Activated CD8-positive, alpha-beta memory T cell treated with anti-CD3 and anti-CD28 coated beads, Interleukin-2, amount 50 U/mL, for 24 hours (primary cell): ENCODE measurements around the gene ATP6V0B.

Source experiments
- DNase-seq: peaks from one replicate; pipeline ENCODE4 v3.0.0-alpha.2; 2020; ENCODE audit errors: extremely low read depth

ATP6V0B gene

DNA sequence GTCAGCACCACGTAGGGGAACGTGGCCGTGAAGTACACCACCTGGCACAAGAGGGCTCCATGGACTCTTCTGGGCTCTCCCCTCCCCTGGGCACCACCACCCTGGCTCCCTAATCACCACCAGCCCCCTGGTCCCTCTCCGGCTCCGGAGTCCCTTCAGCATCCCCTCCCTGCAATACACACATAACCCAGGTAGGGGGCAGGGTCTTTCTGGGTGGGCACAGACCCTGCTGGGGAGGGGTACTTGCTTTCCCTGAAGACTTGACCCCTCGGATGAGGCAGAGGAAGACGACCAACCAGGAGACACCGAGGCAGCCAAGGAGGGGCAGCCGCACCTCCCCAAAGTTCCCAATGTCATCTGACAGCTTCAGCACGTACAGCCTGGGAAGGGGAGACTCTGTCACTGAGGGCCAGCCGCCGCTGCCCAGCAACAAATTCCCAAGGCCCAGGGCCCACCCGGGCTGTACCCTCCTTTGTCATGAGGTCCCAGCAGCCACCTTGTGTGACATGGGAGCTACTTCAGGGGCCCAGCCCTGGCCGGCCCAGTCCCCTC is 27.9 kb downstream of the ATP6V0B start:
- no peak for DNase-seq

DNA sequence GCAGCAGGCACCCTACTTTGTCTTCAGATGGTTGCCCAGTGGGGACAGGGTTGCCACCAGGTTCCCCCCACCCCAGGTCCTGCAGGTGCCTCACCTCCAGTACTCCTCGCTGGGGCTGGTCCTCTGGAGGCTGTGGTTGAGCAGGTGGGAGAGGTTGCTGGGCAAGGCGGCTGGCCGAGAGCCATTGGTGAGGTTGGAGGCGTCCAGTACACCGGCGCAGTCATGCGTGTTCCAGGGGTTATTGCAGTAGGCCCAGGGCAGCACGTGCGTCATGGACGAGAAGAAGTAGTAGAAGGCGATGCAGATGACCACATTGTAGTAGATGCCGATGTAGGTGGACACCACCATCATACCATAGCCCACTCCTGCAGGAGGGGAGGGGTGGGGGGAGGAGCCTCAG is 33.5 kb downstream of the ATP6V0B start:
- DNase-seq = no peak

DNA sequence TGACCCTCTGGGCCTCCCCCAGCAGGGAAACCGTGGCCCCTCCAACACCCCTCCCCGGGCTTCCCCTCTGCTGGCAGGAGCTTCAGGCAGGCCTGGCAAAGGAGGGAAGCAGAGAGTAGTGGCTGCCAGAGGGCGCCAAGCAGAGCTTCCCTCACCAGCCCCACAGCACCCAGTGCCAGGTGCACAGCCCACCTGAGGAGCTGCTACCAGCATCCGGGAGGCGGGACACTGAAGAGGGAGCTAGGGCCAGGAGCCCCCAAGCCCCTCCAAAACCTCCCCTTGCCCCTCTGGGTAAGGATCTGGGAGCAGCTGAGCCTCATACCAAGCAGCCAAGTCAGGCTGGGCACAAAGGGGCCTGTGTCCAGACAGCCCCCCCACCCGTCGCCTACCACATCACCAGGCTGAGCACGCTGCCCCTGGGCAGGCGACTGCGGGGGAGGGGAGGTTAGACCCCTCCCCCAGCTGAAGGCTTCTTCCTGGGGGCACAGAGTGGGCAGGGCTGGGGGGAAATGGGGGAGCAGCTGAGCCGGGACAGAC is 36.2 kb downstream of the ATP6V0B start:
- no peak for DNase-seq

GRCh38 chr1:44012404-44012803 is 37.6 kb downstream of the ATP6V0B start:
- no peak for DNase-seq

- DNase-seq = no peak
These were observed 38.3 kb downstream of the ATP6V0B start for GRCh38 chr1:44012941-44013609.

DNA sequence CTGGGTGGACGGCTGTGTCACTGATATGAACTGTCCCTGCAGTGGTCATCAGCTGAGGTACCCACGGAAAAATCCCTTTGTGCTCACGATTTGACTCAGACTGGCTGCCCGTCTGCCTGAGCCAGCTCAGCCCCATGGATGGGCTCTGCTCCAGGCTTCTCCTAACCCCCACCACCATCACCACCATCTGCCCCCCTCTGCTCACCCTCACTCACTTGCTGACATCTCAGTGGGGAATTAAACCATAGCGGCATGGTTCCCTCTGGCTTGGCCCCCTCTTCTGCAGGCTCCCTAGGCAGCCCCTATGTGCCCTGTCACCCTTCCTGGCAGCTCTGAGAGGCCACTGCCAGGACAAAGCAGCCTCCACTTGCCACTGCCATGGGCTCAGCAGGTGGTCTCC is 39.2 kb downstream of the ATP6V0B start:
- no peak for DNase-seq

- no peak for DNase-seq
These were observed 39.8 kb downstream of the ATP6V0B start for GRCh38 chr1:44014365-44015104.

DNA sequence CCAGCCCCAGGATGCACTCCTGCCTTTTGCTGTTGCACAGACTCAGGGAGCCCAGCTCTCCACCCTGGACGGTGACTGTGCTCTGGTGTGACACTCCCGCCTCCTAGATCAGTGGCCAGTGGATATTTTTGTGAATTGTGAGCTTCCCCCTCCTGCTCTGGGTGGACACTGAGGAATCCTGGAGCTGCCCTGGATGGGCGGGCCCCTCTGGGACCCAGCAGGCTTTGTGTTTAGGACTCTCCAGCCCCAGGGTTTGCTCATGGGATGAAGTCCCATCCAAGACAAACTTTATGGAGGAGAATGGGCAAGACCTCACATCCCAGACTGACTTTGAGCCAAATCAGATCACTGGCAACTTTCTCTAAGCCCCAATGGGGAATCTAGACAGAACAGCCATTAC is 40.4 kb downstream of the ATP6V0B start:
- DNase-seq = no peak

DNA sequence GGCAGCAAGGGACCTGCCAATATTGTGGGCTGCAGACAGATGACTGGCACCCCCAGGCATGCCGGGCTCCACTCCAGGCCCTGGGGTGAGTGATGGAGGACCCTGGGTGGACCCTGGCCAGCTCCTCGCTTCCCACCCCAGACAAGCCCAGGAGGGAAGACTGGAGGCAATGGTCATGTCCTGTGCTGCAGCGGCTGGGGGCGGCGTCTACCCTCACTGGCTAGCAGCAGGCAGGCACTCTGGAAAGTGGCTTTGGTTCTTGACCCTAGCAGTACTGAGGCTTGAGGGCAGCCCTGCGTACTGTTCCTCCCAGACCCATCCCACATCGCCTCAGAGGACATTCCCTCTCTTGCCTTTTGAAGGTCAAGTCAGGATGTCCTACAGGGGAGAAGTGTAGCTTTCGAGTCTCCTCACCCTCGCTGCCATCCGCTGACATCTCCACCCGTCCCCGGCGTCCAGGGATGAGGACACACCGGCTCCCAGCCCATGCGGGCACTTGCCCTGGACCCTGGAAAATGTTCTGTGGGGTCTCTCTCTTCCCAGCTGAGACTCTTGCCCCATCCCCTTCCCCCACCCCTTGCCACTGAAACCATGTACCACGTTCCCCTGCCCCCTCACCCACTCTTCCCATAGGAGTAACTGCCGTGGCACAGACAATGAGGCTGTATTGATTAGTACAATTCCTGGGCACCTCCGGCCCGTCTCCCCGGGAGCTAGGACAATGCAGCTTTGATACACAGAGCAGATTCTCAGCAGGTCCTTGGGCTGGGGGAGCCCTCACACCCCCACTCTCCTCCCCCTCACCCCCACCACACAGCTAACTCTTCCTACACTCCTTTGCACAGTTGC is 41.5 kb downstream of the ATP6V0B start:
- DNase-seq = no peak

DNA sequence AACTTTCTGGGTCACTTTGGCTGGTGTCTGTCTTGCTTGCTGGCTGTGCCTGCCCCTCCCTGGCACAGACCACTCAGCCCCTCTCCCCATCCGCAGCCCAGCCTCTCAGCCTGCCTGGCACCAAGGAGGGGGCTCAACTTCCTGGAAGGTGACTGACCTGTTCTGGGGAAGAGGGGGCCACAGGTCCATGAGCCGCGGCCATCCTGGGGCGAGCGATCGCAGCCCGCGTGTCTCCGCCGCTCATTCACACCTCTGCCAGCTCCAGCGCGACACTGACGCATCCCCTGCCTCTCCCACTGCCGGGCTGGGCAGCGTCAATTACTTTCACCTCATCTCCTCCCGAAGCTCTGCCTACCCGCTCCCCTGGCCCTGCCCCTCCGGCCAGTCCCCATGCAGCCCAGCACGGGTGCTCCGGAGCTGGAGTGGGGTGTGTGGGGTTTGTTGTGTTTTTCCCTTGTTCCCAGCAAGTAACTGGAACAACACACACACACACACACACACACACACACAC is 42.2 kb downstream of the ATP6V0B start:
- no peak for DNase-seq

GRCh38 chr1:44019466-44019948 is 44.7 kb downstream of the ATP6V0B start:
- DNase-seq = no peak

- no peak for DNase-seq
These were observed 45.7 kb downstream of the ATP6V0B start for GRCh38 chr1:44020464-44020863.

DNA sequence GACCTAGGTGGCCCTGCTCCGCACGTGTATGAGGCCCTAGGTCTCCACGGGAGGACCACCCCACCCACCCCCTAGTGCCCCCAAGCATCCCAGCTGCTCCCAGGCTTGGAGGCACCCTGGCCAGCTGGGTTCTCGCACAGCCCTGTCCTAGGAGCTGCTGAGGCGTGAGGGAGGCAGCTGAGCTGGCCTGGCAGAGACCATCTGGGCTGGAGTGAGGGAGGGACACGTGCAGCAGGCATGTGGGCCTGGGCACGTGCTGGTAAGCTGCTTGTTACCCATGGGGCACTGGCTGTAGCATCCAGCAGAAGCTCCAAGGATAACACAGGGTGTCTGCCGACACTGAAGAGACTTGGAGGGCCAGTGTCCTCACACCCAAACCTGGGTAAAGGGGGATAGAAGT is 46.4 kb downstream of the ATP6V0B start:
- no peak for DNase-seq

- DNase-seq = no peak
These were observed 47.0 kb downstream of the ATP6V0B start for GRCh38 chr1:44021581-44022321.

DNA sequence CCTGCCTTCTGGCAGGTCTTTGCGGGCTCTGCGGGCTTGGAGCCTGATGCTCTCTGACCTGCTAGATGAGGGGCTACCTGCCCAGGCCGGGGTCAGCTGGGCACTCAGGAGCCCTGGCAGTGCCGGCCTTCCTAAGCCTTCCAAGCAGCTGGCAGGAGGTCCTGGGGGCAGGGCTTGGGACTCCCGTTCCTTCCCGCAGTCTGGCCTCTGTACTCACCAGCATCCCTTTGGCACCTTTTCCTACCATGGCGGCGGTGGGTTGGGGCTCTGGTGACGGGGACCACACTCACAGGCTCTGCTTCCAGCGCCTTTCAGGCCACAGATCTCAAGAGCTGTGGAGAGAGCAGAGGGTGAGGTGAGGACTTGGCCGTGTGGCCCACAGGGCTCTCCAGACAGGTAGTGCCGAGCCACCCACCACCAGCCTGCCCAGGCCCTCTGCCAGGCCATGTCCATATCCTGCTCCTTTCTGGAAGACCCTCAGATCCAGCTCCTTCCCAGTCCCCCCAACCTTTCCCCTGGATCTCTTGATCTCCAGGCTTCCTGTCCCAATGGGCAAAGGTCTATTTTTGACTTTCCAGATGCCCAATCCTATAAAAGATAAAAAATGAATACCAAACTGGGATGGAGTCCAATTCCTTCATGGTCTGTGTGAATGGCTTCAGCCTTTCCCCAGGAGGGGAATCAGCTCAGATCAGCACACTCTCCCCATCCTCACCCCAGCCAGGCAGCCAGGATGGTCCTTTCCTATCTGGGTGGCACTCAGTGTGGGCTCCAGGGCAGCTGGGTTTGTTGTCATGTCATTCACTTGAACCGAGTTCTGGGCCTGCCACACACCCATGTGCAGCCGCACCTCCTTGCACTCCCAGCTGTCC is 49.5 kb downstream of the ATP6V0B start:
- DNase-seq = no peak

DNA sequence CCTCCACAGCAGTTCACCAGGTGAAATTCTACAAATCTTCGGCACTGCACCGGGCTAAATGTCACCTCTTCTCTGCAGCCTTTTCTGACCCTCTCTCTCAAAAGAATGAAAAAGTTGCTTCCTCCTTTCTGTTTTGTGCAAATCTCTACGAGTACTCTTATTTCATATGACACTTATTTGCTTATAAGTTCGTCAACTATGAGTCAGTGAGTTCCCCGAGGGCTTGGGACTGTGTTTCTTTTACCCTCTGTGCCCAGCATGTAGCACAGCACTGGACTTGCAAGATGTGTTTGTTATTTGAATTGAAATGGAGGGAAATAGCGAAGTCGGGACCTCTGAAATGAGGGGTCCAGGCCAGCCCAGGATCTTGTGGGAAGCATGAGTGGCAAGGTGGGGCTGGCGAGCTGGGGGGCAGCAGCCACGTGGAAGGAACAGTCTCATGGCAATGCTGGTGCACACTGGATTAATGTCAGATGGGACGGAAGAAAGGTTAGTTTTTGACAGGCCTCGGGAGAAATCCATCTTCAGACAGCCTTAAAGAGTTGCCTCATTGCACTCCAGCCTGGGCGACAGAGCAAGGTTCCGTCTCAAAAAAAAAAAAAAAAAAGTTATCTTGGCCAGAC is 50.3 kb downstream of the ATP6V0B start:
- DNase-seq = no peak

GRCh38 chr1:44025816-44026215 is 51.1 kb downstream of the ATP6V0B start:
- DNase-seq = no peak

GRCh38 chr1:44027320-44027719 is 52.6 kb downstream of the ATP6V0B start:
- DNase-seq = no peak
